K562 (cell line): ENCODE data around the gene NDUFB3.

ENCODE experiments used
- CEBPB ChIP-seq: fragments of 450-650 bp; IDR thresholded peaks from 2 replicates; pipeline ENCODE4 v1.6.1; 2016; ENCODE audit warnings: missing genetic modification characterization, missing compliant biosample characterization
- CEBPZ ChIP-seq: fragments of 150-350 bp; IDR thresholded peaks from 2 replicates; pipeline ENCODE4 v1.6.1; 2014; ENCODE audit warnings: low read depth, mild to moderate bottlenecking, low read length, borderline replicate concordance
- EZH2 ChIP-seq: IDR thresholded peaks from 2 replicates; pipeline ENCODE4 v1.6.1; 2012; ENCODE audit warnings: low read depth, mild to moderate bottlenecking, inconsistent platforms, low read length, borderline replicate concordance
- MNT ChIP-seq, 2 experiments: fragments of 450-650 bp; conservative IDR thresholded peaks; 2 replicates each; pipeline ENCODE4 v1.6.1; 2017; ENCODE audit warnings: mild to moderate bottlenecking in 2 of 2, moderate library complexity in 2 of 2
- RBBP5 ChIP-seq: fragments of 200-600 bp; sonication (generic); IDR thresholded peaks from 2 replicates; pipeline ENCODE4 v1.6.1; 2012; ENCODE audit warnings: borderline replicate concordance, mild to moderate bottlenecking, low read length, control low read depth, inconsistent platforms; ENCODE audit not compliant: insufficient read depth, poor library complexity, severe bottlenecking
- RREB1 ChIP-seq: fragments of 250-450 bp; sonication (Bioruptor Pico); IDR thresholded peaks from 2 replicates; pipeline ENCODE4 v1.4.0; 2020
- SMARCA4 ChIP-seq: fragments of 450-650 bp; IDR thresholded peaks from 2 replicates; pipeline ENCODE4 v1.6.1; 2016
- XRCC5 ChIP-seq: fragments of 200-400 bp; formaldehyde crosslinking; IDR thresholded peaks from 2 replicates; pipeline ENCODE4 v1.6.1; 2017; ENCODE audit warnings: low read depth, mild to moderate bottlenecking, low read length
- TF ChIP-seq, protein P1 (sequence below), 3 experiments: IDR thresholded peaks in 2 of 3; conservative IDR thresholded peaks in 1 of 3; 2 replicates each; pipeline ENCODE4 v1.5.1; 2011 to 2012; ENCODE audit warnings: low read length in 3 of 3, mild to moderate bottlenecking in 3 of 3, control low read depth in 2 of 3, improper control_type of control experiment in 1 of 3, inconsistent platforms in 1 of 3, low read depth in 1 of 3, mixed read lengths in 1 of 3, moderate library complexity in 1 of 3; ENCODE audit not compliant: insufficient read depth in 2 of 3
- TF ChIP-seq, protein P2 (sequence below): fragments of 450-650 bp; IDR thresholded peaks from 2 replicates; pipeline ENCODE4 v1.6.1; 2016; ENCODE audit warnings: missing biosample characterization, missing genetic modification characterization

DNA sequence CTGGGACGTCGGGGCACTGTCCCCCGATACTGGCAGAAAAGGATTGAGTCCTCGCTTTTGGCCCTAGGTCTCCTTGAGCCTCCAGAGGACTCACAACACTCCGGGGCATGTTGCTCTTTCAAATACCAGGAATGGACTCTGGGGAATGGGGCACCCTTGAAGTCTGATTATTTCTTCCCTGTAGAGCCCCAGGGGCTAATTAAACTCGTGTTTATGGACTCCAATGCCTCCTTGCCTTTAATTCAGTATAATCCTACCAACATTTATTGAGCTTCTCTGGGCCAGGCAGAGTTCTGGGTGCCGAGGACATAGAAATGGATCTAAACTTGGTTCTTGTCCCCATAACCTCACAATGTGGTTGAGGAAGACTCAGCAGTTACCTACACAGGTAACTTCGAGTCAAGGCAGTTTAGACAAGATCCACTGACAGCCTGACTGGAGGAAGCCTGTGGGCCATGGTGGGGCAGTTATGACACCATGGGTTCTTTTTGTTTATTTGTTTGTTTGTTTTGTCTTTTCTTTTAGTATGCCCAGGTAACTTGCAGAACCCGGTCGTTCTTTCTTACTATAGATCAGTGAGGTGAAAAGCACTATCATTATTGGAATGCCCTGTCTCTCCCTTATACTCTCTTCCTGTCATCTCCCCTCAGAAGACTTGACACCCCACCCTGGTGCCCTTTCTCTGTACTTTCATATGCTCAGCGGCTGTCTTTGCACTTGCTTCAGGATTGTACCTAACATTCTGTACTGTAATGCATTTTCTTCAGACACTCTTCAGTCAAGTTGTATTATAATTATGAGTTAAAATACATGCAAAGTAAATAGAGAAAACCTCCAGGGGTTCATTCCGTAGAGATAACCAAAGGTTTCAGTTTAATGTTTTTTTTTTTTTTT, 47.4 kb downstream of the NDUFB3 start:
- TF ChIP-seq CEBPZ (no peak), RBBP5 (peak; percentile 3), EZH2 (no peak), RREB1 (CRISPR knock-in tag) (no peak), XRCC5 (no peak), MNT (conservative IDR thresholded peaks at IDR 0.05) (0 out of 4 replicates have a peak, but pooled peaks of 1 of the 2 experiments have one; percentile 0), SMARCA4 (no peak), CEBPB (no peak)
- TF ChIP-seq, protein P1, sequence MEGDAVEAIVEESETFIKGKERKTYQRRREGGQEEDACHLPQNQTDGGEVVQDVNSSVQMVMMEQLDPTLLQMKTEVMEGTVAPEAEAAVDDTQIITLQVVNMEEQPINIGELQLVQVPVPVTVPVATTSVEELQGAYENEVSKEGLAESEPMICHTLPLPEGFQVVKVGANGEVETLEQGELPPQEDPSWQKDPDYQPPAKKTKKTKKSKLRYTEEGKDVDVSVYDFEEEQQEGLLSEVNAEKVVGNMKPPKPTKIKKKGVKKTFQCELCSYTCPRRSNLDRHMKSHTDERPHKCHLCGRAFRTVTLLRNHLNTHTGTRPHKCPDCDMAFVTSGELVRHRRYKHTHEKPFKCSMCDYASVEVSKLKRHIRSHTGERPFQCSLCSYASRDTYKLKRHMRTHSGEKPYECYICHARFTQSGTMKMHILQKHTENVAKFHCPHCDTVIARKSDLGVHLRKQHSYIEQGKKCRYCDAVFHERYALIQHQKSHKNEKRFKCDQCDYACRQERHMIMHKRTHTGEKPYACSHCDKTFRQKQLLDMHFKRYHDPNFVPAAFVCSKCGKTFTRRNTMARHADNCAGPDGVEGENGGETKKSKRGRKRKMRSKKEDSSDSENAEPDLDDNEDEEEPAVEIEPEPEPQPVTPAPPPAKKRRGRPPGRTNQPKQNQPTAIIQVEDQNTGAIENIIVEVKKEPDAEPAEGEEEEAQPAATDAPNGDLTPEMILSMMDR (IDR thresholded peaks at IDR 0.05 in 2 of 3, conservative IDR thresholded peaks at IDR 0.05 in 1 of 3; ENCODE audit: insufficient read depth in 2 of 3, low read depth in 1 of 3, low read length in 3 of 3) = no peak
- TF ChIP-seq, protein P2, sequence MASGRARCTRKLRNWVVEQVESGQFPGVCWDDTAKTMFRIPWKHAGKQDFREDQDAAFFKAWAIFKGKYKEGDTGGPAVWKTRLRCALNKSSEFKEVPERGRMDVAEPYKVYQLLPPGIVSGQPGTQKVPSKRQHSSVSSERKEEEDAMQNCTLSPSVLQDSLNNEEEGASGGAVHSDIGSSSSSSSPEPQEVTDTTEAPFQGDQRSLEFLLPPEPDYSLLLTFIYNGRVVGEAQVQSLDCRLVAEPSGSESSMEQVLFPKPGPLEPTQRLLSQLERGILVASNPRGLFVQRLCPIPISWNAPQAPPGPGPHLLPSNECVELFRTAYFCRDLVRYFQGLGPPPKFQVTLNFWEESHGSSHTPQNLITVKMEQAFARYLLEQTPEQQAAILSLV = no peak
